Activated T-cell treated with anti-CD3 and anti-CD28 coated beads for 4 hours (primary cell): ENCODE results near the gene P4HTM.
A peak's percentile ranks its signal among the peaks of the same experiment; 100 is the strongest.
"Not testable (repeated sequence)": the region's sequence is repeated elsewhere in the genome, so short reads cannot be mapped to it uniquely, and the experiment has no call there.

Experiments
- DNase-seq: peaks from one replicate; pipeline ENCODE4 v3.0.0-alpha.2; 2020

Gene P4HTM

GRCh38 chr3:48984663-48985062, 5.4 kb upstream of the P4HTM start:
- DNase-seq, result no peak

GRCh38 chr3:48985831-48986376, 4.1 kb upstream of the P4HTM start:
- no peak for DNase-seq

- no peak for DNase-seq
Observed at GRCh38 chr3:48989126-48989795, 780 bp upstream of the P4HTM start.

GRCh38 chr3:48990636-48991469, 812 bp downstream of the P4HTM start:
- DNase-seq, result no peak

DNA sequence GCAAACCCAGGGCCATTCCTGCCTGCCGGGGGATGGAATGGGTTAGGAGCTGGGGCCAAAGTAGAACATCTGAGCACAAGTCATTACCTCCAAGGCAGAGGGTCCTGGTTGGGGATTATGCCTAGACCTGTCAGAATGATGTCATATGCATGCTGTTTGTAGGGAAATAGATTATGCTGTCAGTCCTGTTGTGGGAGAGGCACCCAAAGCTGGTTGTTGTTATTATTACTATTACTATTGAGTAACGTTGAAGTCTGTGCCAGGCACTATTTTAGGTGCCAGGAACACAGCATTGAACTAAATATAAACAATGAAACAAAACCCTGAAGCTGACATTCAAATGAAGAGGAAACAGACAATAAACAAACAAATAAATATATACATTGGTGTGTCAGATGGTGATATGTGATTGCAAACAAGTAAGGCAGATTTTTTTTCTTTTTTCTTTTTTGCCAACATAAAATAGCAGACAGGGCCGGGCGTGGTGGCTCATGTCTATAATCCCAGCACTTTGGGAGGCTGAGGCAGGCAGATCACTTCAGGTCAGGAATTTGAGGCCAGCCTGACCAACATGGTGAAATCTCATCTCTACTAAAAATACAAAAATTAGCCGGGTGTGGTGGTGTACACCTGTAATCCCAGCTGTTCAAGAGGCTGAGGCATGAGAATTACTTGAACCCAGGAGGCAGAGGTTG, 2.0 kb downstream of the P4HTM start:
- no peak for DNase-seq

GRCh38 chr3:48993834-48994233, 3.8 kb downstream of the P4HTM start:
- no peak for DNase-seq

- DNase-seq, result no peak
Observed at GRCh38 chr3:48996640-48997039, 6.6 kb downstream of the P4HTM start.

GRCh38 chr3:48997102-48997635, 7.1 kb downstream of the P4HTM start:
- no peak for DNase-seq

DNA sequence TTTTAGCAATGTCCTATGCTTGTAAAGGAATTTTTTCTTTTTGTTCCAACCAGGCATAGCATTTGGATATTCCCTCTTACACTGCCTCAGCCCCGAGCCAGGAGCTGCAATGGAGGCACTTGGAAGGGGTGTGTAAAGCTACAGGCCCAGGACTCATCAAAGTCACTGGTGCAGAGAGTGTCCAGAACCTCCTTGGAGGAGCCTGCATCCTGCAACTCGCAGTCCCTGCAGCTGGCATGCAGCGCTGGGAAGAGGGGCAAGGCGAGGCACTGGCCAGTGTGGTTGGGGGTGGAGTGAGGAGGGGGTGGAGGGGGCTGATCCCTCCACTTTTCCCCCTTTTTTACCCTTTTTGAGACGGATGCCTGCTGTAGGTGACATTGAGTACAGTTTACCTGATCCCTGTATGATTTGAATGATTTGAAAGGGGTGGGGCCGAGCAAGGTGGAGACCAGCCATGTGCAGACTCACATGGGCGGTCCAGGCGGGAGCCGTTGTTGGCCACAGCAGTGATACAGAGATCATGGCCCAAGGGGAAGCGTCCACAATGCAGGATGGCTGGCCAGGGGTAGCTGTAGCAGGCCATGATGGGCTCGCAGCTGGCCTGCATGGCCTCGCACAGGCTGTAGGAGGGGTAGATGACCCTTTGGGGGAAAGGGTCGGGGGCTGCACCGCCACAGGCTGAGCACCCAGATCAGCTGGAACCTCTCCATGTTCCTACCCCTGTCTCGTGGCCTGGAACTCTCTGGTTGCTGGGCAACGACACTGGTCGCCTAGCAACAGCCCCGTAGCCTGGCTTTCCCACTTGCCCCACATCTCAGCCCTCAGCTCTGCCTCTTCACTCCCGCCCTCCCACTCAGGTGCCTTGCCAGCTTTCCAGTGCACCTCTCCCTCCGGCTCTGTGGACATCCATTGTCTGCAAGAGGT, 7.9 kb downstream of the P4HTM start:
- DNase-seq, result no peak

- no peak for DNase-seq
Observed at GRCh38 chr3:48999085-48999858, 9.2 kb downstream of the P4HTM start.

- DNase-seq, result no peak
Observed at GRCh38 chr3:49001155-49001554, 11.1 kb downstream of the P4HTM start.

- no peak for DNase-seq
Observed at GRCh38 chr3:49004352-49005302, 14.6 kb downstream of the P4HTM start.

DNA sequence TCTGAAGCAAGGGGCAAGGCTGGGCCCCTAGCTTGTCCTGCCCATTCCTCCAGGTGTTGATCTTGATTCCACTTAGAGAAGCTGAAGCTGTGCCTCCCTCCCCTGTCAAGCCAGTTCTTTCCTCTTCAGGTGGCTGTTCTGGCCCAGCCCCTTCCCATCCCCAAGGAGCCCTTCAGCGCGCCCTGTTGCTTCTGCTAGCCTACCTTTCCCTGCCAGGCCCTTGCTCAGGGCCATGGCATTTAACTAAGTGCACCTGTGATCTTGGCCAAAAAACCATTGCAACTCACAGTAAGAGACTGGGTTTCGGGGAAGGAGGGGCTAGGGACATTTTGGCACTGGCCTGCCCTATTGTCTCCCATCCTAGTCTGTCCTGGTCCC, 15.3 kb downstream of the P4HTM start:
- DNase-seq, result no peak

DNA sequence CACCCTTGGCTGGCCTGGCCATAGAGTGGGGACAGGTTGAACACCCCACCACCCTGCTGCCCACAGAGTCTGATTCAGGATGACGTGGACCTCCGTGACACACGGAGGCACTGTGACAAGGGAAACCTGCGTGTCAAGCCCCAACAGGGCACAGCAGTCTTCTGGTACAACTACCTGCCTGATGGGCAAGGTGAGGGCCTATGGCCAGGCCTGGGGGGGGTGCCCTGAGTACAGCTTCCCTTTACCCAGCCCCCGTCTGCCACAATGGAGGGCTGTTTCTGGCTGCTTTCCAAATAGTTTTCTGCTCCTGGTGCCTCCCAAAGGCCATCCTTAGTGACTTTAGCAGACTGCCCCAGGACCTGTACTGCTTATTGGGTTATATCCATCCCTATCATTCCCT, 16.0 kb downstream of the P4HTM start:
- no peak for DNase-seq

DNA sequence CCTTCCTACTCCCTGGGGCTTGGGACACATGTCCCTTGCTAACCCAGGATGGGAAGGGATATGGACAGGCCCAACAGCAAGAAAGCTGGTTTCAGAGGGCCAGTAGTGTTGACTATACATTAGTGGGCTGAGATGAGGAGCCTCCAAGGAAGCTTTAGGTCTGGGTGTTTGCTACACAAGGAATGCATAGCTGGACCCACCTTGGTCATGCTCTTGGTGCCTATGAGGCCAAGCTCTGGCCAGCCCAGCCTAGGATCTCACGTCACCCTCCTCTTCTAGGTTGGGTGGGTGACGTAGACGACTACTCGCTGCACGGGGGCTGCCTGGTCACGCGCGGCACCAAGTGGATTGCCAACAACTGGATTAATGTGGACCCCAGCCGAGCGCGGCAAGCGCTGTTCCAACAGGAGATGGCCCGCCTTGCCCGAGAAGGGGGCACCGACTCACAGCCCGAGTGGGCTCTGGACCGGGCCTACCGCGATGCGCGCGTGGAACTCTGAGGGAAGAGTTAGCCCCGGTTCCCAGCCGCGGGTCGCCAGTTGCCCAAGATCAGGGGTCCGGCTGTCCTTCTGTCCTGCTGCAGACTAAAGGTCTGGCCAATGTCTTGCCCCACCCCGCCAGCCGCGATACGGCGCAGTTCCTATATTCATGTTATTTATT, 16.5 kb downstream of the P4HTM start:
- no peak for DNase-seq

DNA sequence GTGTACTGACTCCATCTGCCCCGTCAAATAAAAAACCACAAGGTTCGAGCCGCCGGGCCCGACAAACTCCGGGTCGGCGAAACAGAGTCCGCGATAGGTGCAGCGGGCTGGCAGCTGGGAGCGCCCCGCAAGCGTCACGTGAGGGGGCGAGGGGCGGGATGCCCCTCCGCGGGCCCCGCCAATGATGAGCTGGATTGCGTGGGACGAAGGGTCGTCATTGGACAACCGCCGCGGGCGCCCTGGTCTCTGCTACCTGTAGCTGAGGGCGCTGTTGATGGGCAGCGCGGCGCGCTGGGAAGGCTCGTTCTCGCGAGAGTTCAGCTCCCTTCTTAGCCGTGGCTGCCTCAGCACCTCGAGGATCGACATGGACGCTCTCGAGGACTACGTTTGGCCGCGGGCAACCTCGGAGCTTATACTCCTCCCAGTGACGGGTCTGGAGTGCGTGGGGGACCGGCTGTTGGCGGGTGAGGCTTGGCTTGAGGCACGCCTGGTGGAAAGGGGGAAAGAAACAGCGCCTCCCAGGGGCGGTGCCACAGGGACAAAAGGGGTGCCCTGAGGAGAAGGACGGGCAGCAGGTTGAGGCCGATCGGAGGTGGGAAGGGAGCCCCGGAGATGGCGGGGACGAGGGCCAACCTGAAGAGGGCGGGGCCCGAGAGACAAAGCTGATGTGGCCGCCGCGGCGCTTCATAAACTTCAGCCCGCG, 17.2 kb downstream of the P4HTM start, which contains the start of gene WDR6:
TSS of gene WDR6 (plus strand) at position 324 of the 703 bp plus-strand sequence. CDS start at position 365, 41 bp downstream.
- peak; percentile 94 for DNase-seq

GRCh38 chr3:49007771-49008528, 17.9 kb downstream of the P4HTM start:
- peak; percentile 92 for DNase-seq

GRCh38 chr3:49008627-49009026, 18.6 kb downstream of the P4HTM start:
- DNase-seq, result not testable (repeated sequence)
